ENCODE results near the gene VWDE.

VWDE gene

DNA sequence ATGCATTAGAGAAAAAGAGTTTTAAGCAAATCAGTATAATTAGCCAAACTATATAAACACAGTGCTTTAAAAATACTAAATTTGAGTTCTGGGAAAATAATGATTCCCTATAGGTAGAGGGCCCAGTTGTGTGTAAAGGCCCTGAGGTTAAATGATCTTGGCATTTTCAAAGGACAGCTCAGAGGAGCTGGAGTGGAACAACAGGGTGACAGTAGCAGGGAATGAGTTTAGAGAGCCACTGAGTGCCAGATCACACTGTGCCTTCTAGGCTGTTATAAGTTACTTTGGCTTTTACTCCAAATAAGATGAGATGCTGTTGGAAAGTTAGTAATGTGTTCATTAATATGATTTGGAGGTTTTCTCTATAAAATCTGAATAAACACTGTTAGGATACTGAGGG, 34.6 kb downstream of the VWDE start:
- no peak for DNase-seq (ENCODE audit: extremely low read depth, insufficient read length)
- H3K27me3 ChIP-seq (replicated peaks; ENCODE audit: control insufficient read depth, insufficient read depth, low read length): no peaks in the 10 kb centered on the region
- H3K36me3 ChIP-seq (ENCODE audit: control insufficient read depth, insufficient read depth, low read length): no peaks in the 10 kb centered on the region
- TF ChIP-seq, protein P1, sequence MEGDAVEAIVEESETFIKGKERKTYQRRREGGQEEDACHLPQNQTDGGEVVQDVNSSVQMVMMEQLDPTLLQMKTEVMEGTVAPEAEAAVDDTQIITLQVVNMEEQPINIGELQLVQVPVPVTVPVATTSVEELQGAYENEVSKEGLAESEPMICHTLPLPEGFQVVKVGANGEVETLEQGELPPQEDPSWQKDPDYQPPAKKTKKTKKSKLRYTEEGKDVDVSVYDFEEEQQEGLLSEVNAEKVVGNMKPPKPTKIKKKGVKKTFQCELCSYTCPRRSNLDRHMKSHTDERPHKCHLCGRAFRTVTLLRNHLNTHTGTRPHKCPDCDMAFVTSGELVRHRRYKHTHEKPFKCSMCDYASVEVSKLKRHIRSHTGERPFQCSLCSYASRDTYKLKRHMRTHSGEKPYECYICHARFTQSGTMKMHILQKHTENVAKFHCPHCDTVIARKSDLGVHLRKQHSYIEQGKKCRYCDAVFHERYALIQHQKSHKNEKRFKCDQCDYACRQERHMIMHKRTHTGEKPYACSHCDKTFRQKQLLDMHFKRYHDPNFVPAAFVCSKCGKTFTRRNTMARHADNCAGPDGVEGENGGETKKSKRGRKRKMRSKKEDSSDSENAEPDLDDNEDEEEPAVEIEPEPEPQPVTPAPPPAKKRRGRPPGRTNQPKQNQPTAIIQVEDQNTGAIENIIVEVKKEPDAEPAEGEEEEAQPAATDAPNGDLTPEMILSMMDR (IDR thresholded peaks at IDR 0.05; ENCODE audit: insufficient read depth, low read length, poor library complexity, severe bottlenecking): no peak
- H3K4me3 ChIP-seq (replicated peaks; ENCODE audit: low read depth, low read length): no peak overlapping the region

DNA sequence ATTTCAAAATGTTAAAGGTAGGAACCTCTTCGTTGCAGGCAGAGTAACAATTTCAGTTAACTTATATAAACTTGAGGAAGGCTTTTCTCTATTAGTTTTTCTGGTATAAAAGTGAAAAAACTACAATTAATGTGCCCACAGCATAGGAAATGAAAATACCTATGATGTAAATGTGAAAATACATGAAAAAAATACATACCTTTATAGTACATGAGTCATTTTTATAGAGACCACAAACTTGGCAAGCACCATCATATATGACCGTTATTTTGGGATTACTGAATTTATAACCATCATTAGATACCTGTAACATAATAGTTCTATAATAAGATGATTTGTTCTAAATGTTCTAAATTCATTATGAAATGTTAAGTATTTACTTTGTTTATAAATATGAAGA, 42.7 kb downstream of the VWDE start:
- TF ChIP-seq, protein P1 (IDR thresholded peaks at IDR 0.05; ENCODE audit: insufficient read depth, low read length, poor library complexity, severe bottlenecking): no peak
- Histone ChIP-seq H3K27me3 (replicated peaks; ENCODE audit: control insufficient read depth, insufficient read depth, low read length) (no peaks in the 10 kb centered on the region), H3K4me3 (replicated peaks; ENCODE audit: low read depth, low read length) (no peak overlapping the region), H3K36me3 (ENCODE audit: control insufficient read depth, insufficient read depth, low read length) (no peaks in the 10 kb centered on the region)
- DNase-seq (ENCODE audit: extremely low read depth, insufficient read length): no peak

DNA sequence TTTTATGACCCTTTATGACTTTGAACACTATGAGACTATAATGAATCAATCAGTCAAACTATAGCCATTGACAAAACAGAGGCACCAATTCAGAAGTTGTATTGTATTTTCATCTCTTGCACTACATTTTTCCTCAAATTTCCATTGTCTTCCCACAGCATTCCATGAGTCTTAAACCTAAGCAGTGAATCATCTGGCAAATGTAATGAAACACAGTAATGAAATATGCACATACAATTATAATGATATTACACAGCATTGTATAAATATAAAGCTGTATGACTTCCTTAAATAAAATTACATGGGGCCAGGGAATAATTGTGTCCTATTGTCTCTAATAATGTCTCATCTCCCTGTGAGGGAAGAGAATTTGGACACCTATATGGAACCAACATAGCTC, 45.0 kb downstream of the VWDE start:
- TF ChIP-seq, protein P1 (IDR thresholded peaks at IDR 0.05; ENCODE audit: insufficient read depth, low read length, poor library complexity, severe bottlenecking): no peak
- Histone ChIP-seq H3K36me3 (ENCODE audit: control insufficient read depth, insufficient read depth, low read length) (no peaks in the 10 kb centered on the region), H3K27me3 (replicated peaks; ENCODE audit: control insufficient read depth, insufficient read depth, low read length) (no peaks in the 10 kb centered on the region), H3K4me3 (replicated peaks; ENCODE audit: low read depth, low read length) (no peak overlapping the region)
- DNase-seq (ENCODE audit: extremely low read depth, insufficient read length): no peak

DNA sequence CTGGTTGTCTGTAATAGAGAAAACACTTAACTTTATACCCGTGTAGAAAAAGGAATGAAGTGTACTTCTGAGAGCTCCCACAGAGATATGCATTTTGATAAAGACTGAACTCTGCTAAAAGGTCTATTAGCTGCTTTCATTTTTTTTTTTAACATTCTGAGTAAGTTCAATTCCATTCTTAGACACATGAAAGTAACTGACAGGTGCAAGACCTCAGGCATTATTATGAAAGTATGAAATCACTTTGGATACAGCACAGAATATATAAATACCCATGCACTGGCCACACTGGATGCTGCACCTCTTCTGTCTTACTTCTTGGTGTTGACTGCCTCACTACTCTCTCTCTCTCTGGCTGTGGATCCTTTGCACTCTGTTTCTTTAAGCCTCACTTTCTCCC, 46.2 kb downstream of the VWDE start:
- no peaks in the 10 kb centered on the region for H3K36me3 ChIP-seq (ENCODE audit: control insufficient read depth, insufficient read depth, low read length)
- H3K4me3 ChIP-seq (replicated peaks; ENCODE audit: low read depth, low read length): no peak overlapping the region
- TF ChIP-seq, protein P1 (IDR thresholded peaks at IDR 0.05; ENCODE audit: insufficient read depth, low read length, poor library complexity, severe bottlenecking): no peak
- no peaks in the 10 kb centered on the region for H3K27me3 ChIP-seq (replicated peaks; ENCODE audit: control insufficient read depth, insufficient read depth, low read length)
- peak; percentile 62 for DNase-seq (ENCODE audit: extremely low read depth, insufficient read length)

DNA sequence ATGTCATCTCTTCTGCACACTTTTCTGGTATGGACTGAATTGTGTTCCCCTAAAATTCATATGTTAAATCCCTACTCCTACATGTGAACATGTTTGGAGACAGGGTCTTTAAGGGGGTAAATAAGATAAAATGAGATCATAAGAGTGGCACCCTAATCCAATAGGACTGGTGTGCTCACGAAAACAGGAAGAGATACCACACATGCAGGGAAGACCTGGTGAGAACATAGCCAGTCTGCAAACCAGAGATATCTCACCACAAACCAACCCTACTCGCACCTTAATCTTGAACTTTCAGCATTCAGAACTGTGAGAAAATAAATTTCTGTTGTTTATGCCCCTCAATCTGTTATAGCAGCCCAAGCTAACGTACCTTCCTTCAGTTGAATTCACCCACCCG, 51.8 kb downstream of the VWDE start:
- Histone ChIP-seq H3K4me3 (replicated peaks; ENCODE audit: low read depth, low read length) (no peak overlapping the region), H3K36me3 (ENCODE audit: control insufficient read depth, insufficient read depth, low read length) (no peaks in the 10 kb centered on the region), H3K27me3 (replicated peaks; ENCODE audit: control insufficient read depth, insufficient read depth, low read length) (no peaks in the 10 kb centered on the region)
- no peak for DNase-seq (ENCODE audit: extremely low read depth, insufficient read length)
- TF ChIP-seq, protein P1 (IDR thresholded peaks at IDR 0.05; ENCODE audit: insufficient read depth, low read length, poor library complexity, severe bottlenecking): no peak

DNA sequence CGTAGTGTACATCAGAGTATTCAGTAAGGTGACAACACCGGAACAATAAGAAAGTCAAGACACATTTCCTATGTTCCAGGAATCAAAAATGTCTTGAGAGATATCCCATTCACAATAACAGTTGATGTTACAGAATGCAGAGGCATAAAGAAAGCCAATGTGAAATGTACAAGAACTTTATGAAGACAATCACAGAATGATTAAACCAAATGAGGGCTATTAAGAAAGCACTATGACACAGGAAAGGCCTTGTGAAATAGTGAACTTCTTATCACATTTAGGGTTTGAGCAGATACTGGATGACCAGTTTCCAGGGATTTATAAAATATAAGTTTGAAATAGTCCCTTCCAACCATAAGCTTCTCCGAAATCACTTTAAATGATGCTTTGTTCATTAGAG, 52.7 kb downstream of the VWDE start:
- no peak for DNase-seq (ENCODE audit: extremely low read depth, insufficient read length)
- TF ChIP-seq, protein P1 (IDR thresholded peaks at IDR 0.05; ENCODE audit: insufficient read depth, low read length, poor library complexity, severe bottlenecking): no peak
- H3K27me3 ChIP-seq (replicated peaks; ENCODE audit: control insufficient read depth, insufficient read depth, low read length): no peaks in the 10 kb centered on the region
- no peak overlapping the region for H3K4me3 ChIP-seq (replicated peaks; ENCODE audit: low read depth, low read length)
- H3K36me3 ChIP-seq (ENCODE audit: control insufficient read depth, insufficient read depth, low read length): no peaks in the 10 kb centered on the region
